Adrenal gland (tissue), 12 donors: ENCODE data around the gene ADAT3. TPM values are rescaled to one million over a fixed set of nuclear protein-coding genes. Genes with fewer than 3 reads are reported as not detected.

Experiments used
- DNase-seq, 7 donors: peaks; one replicate each; pipeline ENCODE4 v3.0.0-alpha.2; 2019 to 2020
- H3K27ac ChIP-seq, 5 donors: fragments of 200-600 bp; sonication (generic) in 4 of 5; 1 replicate in 3 of 5; 2 replicates in 2 of 5; pipeline versions ENCODE4 v1.5.1 to v1.8.0; 2016 to 2020; ENCODE audit warnings: mild to moderate bottlenecking in 1 of 5
- H3K27me3 ChIP-seq: fragments of 200-600 bp; 2 replicates; pipeline ENCODE4 v1.8.0; 2021
- H3K36me3 ChIP-seq, 2 donors: fragments of 200-600 bp; replicated peaks in 1 of 2; 1 replicate in 1 of 2; 2 replicates in 1 of 2; pipeline versions ENCODE4 v1.5.1 to v1.8.0; 2018 to 2022
- H3K4me1 ChIP-seq, 2 donors: fragments of 200-600 bp; replicated peaks in 1 of 2; 1 replicate in 1 of 2; 2 replicates in 1 of 2; pipeline versions ENCODE4 v1.5.1 to v1.8.0; 2018 to 2021
- H3K4me3 ChIP-seq, 4 donors: fragments of 200-600 bp; sonication (generic) in 3 of 4; one replicate each; pipeline ENCODE4 v1.5.1; 2016 to 2018
- H3K9me3 ChIP-seq, 3 donors: fragments of 200-600 bp; sonication (generic) in 1 of 3; replicated peaks in 1 of 3; 1 replicate in 2 of 3; 2 replicates in 1 of 3; pipeline versions ENCODE4 v1.5.1 to v1.8.0; 2016 to 2021
- POLR2A ChIP-seq, 2 donors: fragments of 450-650 bp; IDR thresholded peaks; one replicate each; pipeline ENCODE4 v1.6.1; 2017; ENCODE audit warnings: antibody characterized with exemption in 2 of 2, mild to moderate bottlenecking in 2 of 2, moderate library complexity in 1 of 2
- WGBS, 4 donors: extraction: QIAGEN DNeasy Blood & Tissue Kit in 2 of 4; methylation state at CpG; one replicate each; pipeline versions ENCODE4 v1.1.5 to v1.1.7; 2013 to 2017; 5-methylcytosine and 5-hydroxymethylcytosine counted together
- intact Hi-C, 2 donors: fragments of 100-400 bp; cut with DNase I; formaldehyde crosslinking; loops; one replicate each; pipeline versions ENCODE4 v1.14.1 to v1.15.0; 2022 to 2023
- polyA plus RNA-seq, 3 donors: library from polyadenylated mRNA; stranded (reverse); fragments of 200-250 nt in 2 of 3; fragments of 350-450 nt in 1 of 3; fragmentation: Illumina TruSeq in 1 of 3; extraction: RNeasy Lipid Tissue Mini Kit (QIAGEN cat#74804) in 1 of 3; gene quantifications; one replicate each; pipeline ENCODE4 v1.2.3, GENCODE V29; 2013 to 2014
- total RNA-seq, 9 donors: library from RNA; depleted of rRNA in 4 of 9; stranded (reverse); fragments of >200 nt in 4 of 9; fragments of 120-200 nt in 1 of 9; fragmentation: NEBNext Ultra II Directional in 1 of 9; extraction: Animal tissue kit (Norgen Biotek cat#: 25700) in 1 of 9; gene quantifications; one replicate each; pipeline versions ENCODE4 v1.1.0 to v1.2.4, GENCODE V29; 2013 to 2023
- TF ChIP-seq, protein P1 (sequence below), 6 experiments: fragments of 450-650 bp in 4 of 6; fragments of 200-600 bp in 2 of 6; sonication (generic) in 1 of 6; IDR thresholded peaks; 1 replicate in 5 of 6; 2 replicates in 1 of 6; pipeline versions ENCODE4 v1.5.1 to v1.8.0; 2016 to 2021; ENCODE audit warnings: antibody characterized with exemption in 6 of 6, mild to moderate bottlenecking in 2 of 6, moderate library complexity in 1 of 6
- donor health status: healthy with polysubstance abuse.
- donor health status: Bipolar disorder and iron deficiency.
- donor health status: DM: yes; HTN: yes; CAD: no.
- donor health status: DM: no; HTN: no; CAD: no.
- donor health status: DM: no; HTN: no; CAD: no.
- donor health status: DM: yes; HTN: yes; CAD: no.

Gene ADAT3
- total and polyA plus RNA-seq, 12 donors, result 1.7 to 29.6 (median 8.3) TPM; not detected in 1

- DNase-seq, result no peak
- no peaks in the 10 kb centered on the region for H3K9me3 ChIP-seq
- no peaks in the 10 kb centered on the region for H3K4me1 ChIP-seq
- H3K4me3 ChIP-seq, result no peak overlapping the region
- TF ChIP-seq POLR2A (IDR thresholded peaks at IDR 0.05), result no peak
- TF ChIP-seq, protein P1, sequence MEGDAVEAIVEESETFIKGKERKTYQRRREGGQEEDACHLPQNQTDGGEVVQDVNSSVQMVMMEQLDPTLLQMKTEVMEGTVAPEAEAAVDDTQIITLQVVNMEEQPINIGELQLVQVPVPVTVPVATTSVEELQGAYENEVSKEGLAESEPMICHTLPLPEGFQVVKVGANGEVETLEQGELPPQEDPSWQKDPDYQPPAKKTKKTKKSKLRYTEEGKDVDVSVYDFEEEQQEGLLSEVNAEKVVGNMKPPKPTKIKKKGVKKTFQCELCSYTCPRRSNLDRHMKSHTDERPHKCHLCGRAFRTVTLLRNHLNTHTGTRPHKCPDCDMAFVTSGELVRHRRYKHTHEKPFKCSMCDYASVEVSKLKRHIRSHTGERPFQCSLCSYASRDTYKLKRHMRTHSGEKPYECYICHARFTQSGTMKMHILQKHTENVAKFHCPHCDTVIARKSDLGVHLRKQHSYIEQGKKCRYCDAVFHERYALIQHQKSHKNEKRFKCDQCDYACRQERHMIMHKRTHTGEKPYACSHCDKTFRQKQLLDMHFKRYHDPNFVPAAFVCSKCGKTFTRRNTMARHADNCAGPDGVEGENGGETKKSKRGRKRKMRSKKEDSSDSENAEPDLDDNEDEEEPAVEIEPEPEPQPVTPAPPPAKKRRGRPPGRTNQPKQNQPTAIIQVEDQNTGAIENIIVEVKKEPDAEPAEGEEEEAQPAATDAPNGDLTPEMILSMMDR (IDR thresholded peaks at IDR 0.05), result no peak
- intact Hi-C loops, result loop anchor here (10.0 kb wide), 2 partner anchors 57 to 153 kb away; partner anchors contain the start of gene KLF16 (in 1 of the 2)
- 91 to 96% (median 93%) methylated on average over 15 of the region's 15 CpGs for WGBS, 4 donors
- no peaks in the 10 kb centered on the region for H3K27me3 ChIP-seq
- H3K27ac ChIP-seq, result no peak overlapping the region
- peaks cover 0 to 43% of the 10 kb centered on the region in 2 donors for H3K36me3 ChIP-seq
These were observed 16.6 kb downstream of the ADAT3 start for GRCh38 chr19:1921825-1922224.

DNA sequence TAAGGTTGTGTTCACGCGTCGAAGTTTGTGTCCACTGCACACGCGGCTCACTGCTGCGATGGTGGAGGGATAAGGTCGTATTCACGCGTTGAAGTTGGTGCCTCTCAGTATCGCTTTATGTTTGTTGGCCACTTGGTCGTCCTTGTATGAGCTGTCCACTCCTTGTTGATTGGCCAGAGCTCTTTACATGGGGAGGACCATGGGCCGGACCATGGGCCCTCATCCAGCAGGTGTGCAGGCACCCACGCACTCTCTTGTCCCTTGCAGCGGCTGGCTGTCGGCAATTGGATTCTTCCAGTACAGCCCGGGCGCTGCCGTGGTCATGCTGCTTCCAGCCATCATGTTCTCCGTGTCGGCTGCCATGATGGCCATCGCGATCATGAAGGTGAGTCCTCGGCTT, 17.6 kb downstream of the ADAT3 start:
- peaks cover 0 to 39% of the 10 kb centered on the region in 2 donors for H3K36me3 ChIP-seq
- 89 to 99% (median 95%) methylated on average over 15 to 23 of the region's 23 CpGs for WGBS, 4 donors
- intact Hi-C loops, result loop anchor here (10.0 kb wide), 2 partner anchors 58 to 152 kb away; partner anchors contain the start of gene KLF16 (in 1 of the 2)

DNA sequence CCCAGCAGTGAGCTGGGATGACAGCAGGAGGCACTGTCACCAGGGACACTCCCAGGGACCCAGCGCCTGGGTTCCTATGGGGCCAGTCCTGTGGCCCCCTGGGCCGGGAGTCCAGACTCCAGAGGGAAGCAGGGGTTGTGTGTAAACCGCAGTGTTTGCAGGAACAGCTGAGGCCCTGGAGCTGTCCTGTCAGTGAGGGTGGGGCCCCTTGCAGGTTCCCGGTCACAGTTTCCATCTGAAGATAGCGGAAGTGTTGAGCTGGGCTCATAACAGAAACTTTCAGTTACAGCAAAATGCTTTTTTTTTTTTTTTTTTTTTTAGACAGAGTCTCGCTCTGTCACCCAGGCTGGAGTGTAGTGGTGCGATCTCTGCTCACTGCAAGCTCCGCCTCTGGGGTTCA, 18.1 kb downstream of the ADAT3 start:
- no peak overlapping the region for H3K27ac ChIP-seq
- 85 to 91% (median 86%) methylated on average over 7 to 8 of the region's 8 CpGs for WGBS, 4 donors
- no peak for TF ChIP-seq POLR2A (IDR thresholded peaks at IDR 0.05)
- TF ChIP-seq, protein P1 (IDR thresholded peaks at IDR 0.05), result no peak
- H3K36me3 ChIP-seq, result peaks cover 0 to 34% of the 10 kb centered on the region in 2 donors
- no peaks in the 10 kb centered on the region for H3K4me1 ChIP-seq
- peak in 2 of 7 donors; percentile 44 to 45 for DNase-seq
- H3K4me3 ChIP-seq, result no peak overlapping the region
- intact Hi-C loops, result loop anchor here (10.0 kb wide), 2 partner anchors 59 to 151 kb away; partner anchors contain the start of gene KLF16 (in 1 of the 2)
- no peaks in the 10 kb centered on the region for H3K27me3 ChIP-seq
- H3K9me3 ChIP-seq, result no peaks in the 10 kb centered on the region

More for the DNA sequence above, 17.6 kb downstream of the ADAT3 start:
- DNase-seq, result no peak
- Histone ChIP-seq H3K4me3 (no peak overlapping the region), H3K9me3 (no peaks in the 10 kb centered on the region), H3K27me3 (no peaks in the 10 kb centered on the region), H3K4me1 (no peaks in the 10 kb centered on the region), H3K27ac (no peak overlapping the region)
- TF ChIP-seq, protein P1 (IDR thresholded peaks at IDR 0.05), result no peak
- TF ChIP-seq POLR2A (IDR thresholded peaks at IDR 0.05), result no peak

- Histone ChIP-seq H3K36me3 (peaks cover 0 to 25% of the 10 kb centered on the region in 2 donors), H3K27ac (no peak overlapping the region), H3K9me3 (no peaks in the 10 kb centered on the region), H3K27me3 (no peaks in the 10 kb centered on the region), H3K4me3 (no peak overlapping the region), H3K4me1 (peaks cover 0 to 4% of the 10 kb centered on the region in 2 donors)
- no peak for DNase-seq
- intact Hi-C loops, result loop anchor here (10.0 kb wide), 2 partner anchors 60 to 150 kb away; partner anchors contain the start of gene KLF16 (in 1 of the 2)
- no peak for TF ChIP-seq POLR2A (IDR thresholded peaks at IDR 0.05)
- TF ChIP-seq, protein P1 (IDR thresholded peaks at IDR 0.05), result no peak
- WGBS, 4 donors, result 73 to 100% (median 93%) methylated on average over 3 to 35 of the region's 35 CpGs
These were observed 19.2 kb downstream of the ADAT3 start for GRCh38 chr19:1924320-1924961.
